ENCODE data around the gene CCDC78. TPM values are rescaled to one million over a fixed set of nuclear protein-coding genes. Genes with fewer than 3 reads are reported as not detected.
A peak's percentile ranks its signal among the peaks of the same experiment; 100 is the strongest.

Gene CCDC78
- total RNA-seq, 2 experiments from 2014 or later = 1.2 to 2.7 TPM

GRCh38 chr16:705431-706188 lies 20.6 kb downstream of the CCDC78 start, which contains the start of gene FBXL16:
Gene FBXL16 (minus strand): TSS chr16:705801. CDS start chr16:697405, 8,396 bp downstream.
- POLR2A ChIA-PET = no interaction called here

DNA sequence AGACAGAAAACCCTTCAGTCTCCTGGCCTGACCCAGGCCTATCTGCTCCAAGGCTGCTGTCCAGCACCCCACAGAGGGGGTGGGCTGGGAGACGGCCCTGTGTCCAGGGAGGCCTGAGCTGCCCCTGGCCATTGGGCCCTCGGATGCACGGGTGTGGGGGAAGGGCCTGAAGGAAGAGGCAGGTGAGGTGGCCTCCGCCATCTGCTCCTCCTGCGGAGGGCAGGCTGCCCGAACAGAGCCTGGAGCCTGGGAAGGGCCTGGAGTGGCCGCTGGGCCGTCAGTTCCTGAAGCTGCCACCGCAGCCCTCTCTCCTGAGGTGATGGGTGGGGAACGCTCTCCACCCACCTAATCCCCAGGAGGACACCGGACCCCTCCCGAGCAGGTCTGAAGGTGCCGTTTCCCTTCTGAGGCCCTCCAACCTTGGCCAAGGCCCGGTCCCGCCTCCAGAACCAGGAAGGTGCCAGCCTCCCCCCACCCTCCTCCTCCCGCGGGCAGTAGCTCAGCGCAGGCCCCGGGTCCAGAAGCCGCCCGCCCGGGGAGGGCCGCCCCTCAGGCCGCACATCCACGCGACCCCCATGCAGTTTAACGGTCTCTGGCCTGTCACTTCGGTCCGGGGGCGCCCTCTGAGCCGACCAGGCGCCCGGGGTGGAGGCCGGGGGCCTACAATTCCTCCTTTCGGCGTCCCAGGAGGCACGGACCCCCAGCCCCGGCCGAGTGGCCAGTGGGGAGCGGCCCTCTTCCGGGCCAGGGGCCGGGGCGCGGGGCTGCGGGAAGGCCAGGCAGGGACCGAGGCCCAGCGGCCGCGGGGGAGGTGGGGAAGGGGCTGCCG lies 21.5 kb downstream of the CCDC78 start:
- Histone ChIP-seq H3K4me1 (ENCODE audit: insufficient read depth, low read length) (peaks cover 47% of the 10 kb centered on the region), H3K4me3 (ENCODE audit: low read length) (no peak overlapping the region), H3K9me3 (ENCODE audit: control insufficient read depth in 1 of 2, insufficient read depth in 1 of 2, low read length in 2 of 2) (peaks cover 0 to 69% of the 10 kb centered on the region in 2 experiments), H3K36me3 (ENCODE audit: insufficient read depth, low read length) (no peaks in the 10 kb centered on the region), H3K27ac (ENCODE audit: low read depth in 1 of 2, low read length in 2 of 2) (no peak overlapping the region), H3K27me3 (ENCODE audit: control insufficient read depth in 1 of 2, insufficient read depth in 2 of 2, low read length in 2 of 2) (peaks cover 75 to 76% of the 10 kb centered on the region in 2 experiments)
- POLR2A ChIA-PET = interaction anchor here (1.0 to 1.6 kb wide), 3 partner anchors 9 to 24 kb away, joined by 3 to 10 read pairs (median 4); partner anchors contain the start of genes ANTKMT and STUB1
- Mint-ChIP-seq H3K4me3 (no peak overlapping the region), H3K4me1 (ENCODE audit: low read depth) (no peaks in the 10 kb centered on the region), H3K9me3 (no peaks in the 10 kb centered on the region), H3K27me3 (peaks cover 56% of the 10 kb centered on the region), H3K27ac (no peak overlapping the region), H3K36me3 (ENCODE audit: low read depth) (no peaks in the 10 kb centered on the region)
- no peak for TF ChIP-seq CTCF (IDR thresholded peaks at IDR 0.05)
- CTCF ChIA-PET = no interaction called here
- ATAC-seq (ENCODE audit: poor library complexity) = no peak
- no peak for DNase-seq
- intact Hi-C loops (cut with DNase I, micrococcal nuclease) = no loop called here

More at GRCh38 chr16:705431-706188, 20.6 kb downstream of the CCDC78 start, which contains the start of gene FBXL16:
- H3K27me3 ChIP-seq (ENCODE audit: control insufficient read depth in 1 of 2, insufficient read depth in 2 of 2, low read length in 2 of 2) = peaks cover 83 to 84% of the 10 kb centered on the region in 2 experiments
- intact Hi-C loops (cut with DNase I, micrococcal nuclease) = no loop called here
- no peaks in the 10 kb centered on the region for H3K4me1 Mint-ChIP-seq (ENCODE audit: low read depth)
- no peak within 1 kb of the TSS for H3K27ac ChIP-seq (ENCODE audit: low read depth in 1 of 2, low read length in 2 of 2)
- no peaks in the 10 kb centered on the region for H3K36me3 Mint-ChIP-seq (ENCODE audit: low read depth)
- DNase-seq = peak in 1 of 14 experiments; percentile 39
- H3K9me3 Mint-ChIP-seq = no peaks in the 10 kb centered on the region
- CTCF ChIA-PET = no interaction called here
- H3K27me3 Mint-ChIP-seq = peaks cover 63% of the 10 kb centered on the region
- H3K4me1 ChIP-seq (ENCODE audit: insufficient read depth, low read length) = peaks cover 38% of the 10 kb centered on the region
- ATAC-seq (ENCODE audit: poor library complexity) = peak; percentile 30
- H3K27ac Mint-ChIP-seq = no peak within 1 kb of the TSS
- peaks cover 0 to 68% of the 10 kb centered on the region in 2 experiments for H3K9me3 ChIP-seq (ENCODE audit: control insufficient read depth in 1 of 2, insufficient read depth in 1 of 2, low read length in 2 of 2)
- TF ChIP-seq CTCF (IDR thresholded peaks at IDR 0.05) = no peak
- no peak within 1 kb of the TSS for H3K4me3 ChIP-seq (ENCODE audit: low read length)
- no peaks in the 10 kb centered on the region for H3K36me3 ChIP-seq (ENCODE audit: insufficient read depth, low read length)
- peak within 1 kb of the TSS; percentile 45 for H3K4me3 Mint-ChIP-seq

DNA sequence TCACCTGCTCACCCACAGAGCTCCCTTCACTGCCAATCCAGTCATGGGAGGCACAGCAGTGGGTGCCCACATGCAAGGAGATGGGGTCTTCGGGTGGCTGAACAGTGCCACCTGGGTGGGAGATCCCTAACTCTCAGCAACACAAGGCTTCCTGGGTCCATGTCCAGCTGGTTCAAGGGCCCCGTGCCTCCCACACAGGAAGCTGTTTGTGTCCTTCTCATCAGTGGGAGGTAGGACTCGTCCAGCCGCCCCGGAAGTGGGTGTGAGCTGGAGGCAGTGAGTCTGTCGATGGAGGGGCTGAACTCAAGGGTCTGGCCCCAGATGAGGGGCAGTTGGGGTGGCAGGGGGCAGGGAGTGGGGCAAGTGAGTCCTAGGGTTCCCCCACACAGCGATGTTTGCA lies 22.2 kb downstream of the CCDC78 start:
- Histone ChIP-seq H3K27ac (ENCODE audit: low read depth in 1 of 2, low read length in 2 of 2) (no peak overlapping the region), H3K9me3 (ENCODE audit: control insufficient read depth in 1 of 2, insufficient read depth in 1 of 2, low read length in 2 of 2) (peaks cover 0 to 62% of the 10 kb centered on the region in 2 experiments), H3K27me3 (ENCODE audit: control insufficient read depth in 1 of 2, insufficient read depth in 2 of 2, low read length in 2 of 2) (peaks cover 68 to 72% of the 10 kb centered on the region in 2 experiments), H3K4me1 (ENCODE audit: insufficient read depth, low read length) (peaks cover 54% of the 10 kb centered on the region), H3K36me3 (ENCODE audit: insufficient read depth, low read length) (no peaks in the 10 kb centered on the region), H3K4me3 (ENCODE audit: low read length) (no peak overlapping the region)
- ChIA-PET CTCF (no interaction called here), POLR2A (interaction anchor here (1.0 to 1.6 kb wide), 3 partner anchors 9 to 24 kb away, joined by 3 to 10 read pairs (median 4); partner anchors contain the start of genes ANTKMT and STUB1)
- no peak for DNase-seq
- no peaks in the 10 kb centered on the region for H3K4me1 Mint-ChIP-seq (ENCODE audit: low read depth)
- H3K4me3 Mint-ChIP-seq = no peak overlapping the region
- H3K36me3 Mint-ChIP-seq (ENCODE audit: low read depth) = no peaks in the 10 kb centered on the region
- H3K27me3 Mint-ChIP-seq = peaks cover 48% of the 10 kb centered on the region
- no peaks in the 10 kb centered on the region for H3K9me3 Mint-ChIP-seq
- no peak for TF ChIP-seq CTCF (IDR thresholded peaks at IDR 0.05)
- ATAC-seq (ENCODE audit: poor library complexity) = no peak
- intact Hi-C loops (cut with DNase I, micrococcal nuclease) = no loop called here
- no peak overlapping the region for H3K27ac Mint-ChIP-seq
